HUES6 (cell line): ENCODE data around the gene ARID1B.

Experiments used
- H3K27ac ChIP-seq: 2 replicates; pipeline ENCODE4 v1.7.0; 2013; ENCODE audit warnings: low read depth, mild to moderate bottlenecking, low read length, inconsistent platforms
- H3K27me3 ChIP-seq: 2 replicates; pipeline ENCODE4 v1.6.1; 2013; ENCODE audit warnings: low read length; ENCODE audit not compliant: control insufficient read depth, insufficient read depth
- H3K36me3 ChIP-seq: 2 replicates; pipeline ENCODE4 v1.6.1; 2013; ENCODE audit warnings: low read length; ENCODE audit not compliant: control insufficient read depth, insufficient read depth
- H3K4me1 ChIP-seq: 2 replicates; pipeline ENCODE4 v1.6.1; 2013; ENCODE audit warnings: low read length; ENCODE audit not compliant: control insufficient read depth, insufficient read depth
- H3K4me3 ChIP-seq: 2 replicates; pipeline ENCODE4 v1.5.1; 2013; ENCODE audit warnings: low read depth, low read length
- H3K9ac ChIP-seq: one replicate; pipeline ENCODE4 v1.6.1; 2013; ENCODE audit warnings: mild to moderate bottlenecking, low read length
- H3K9me3 ChIP-seq: 2 replicates; pipeline ENCODE4 v1.6.1; 2013; ENCODE audit warnings: low read depth, low read length; ENCODE audit not compliant: control insufficient read depth, insufficient read depth

ARID1B gene

GRCh38 chr6:157198425-157199279, 421.5 kb downstream of the ARID1B start:
- H3K4me3 ChIP-seq, result no peak overlapping the region
- peaks cover 6% of the 10 kb centered on the region for H3K4me1 ChIP-seq
- H3K9me3 ChIP-seq, result no peaks in the 10 kb centered on the region
- H3K36me3 ChIP-seq, result peaks cover 78% of the 10 kb centered on the region
- no peak overlapping the region for H3K27ac ChIP-seq
- no peaks in the 10 kb centered on the region for H3K27me3 ChIP-seq
- H3K9ac ChIP-seq, result no peak overlapping the region

GRCh38 chr6:157200117-157200516, 422.9 kb downstream of the ARID1B start:
- no peak overlapping the region for H3K9ac ChIP-seq
- H3K27ac ChIP-seq, result no peak overlapping the region
- H3K9me3 ChIP-seq, result no peaks in the 10 kb centered on the region
- H3K36me3 ChIP-seq, result peaks cover 80% of the 10 kb centered on the region
- H3K4me1 ChIP-seq, result no peaks in the 10 kb centered on the region
- H3K27me3 ChIP-seq, result no peaks in the 10 kb centered on the region
- H3K4me3 ChIP-seq, result no peak overlapping the region

- Histone ChIP-seq H3K4me3 (no peak overlapping the region), H3K4me1 (no peaks in the 10 kb centered on the region), H3K9me3 (no peaks in the 10 kb centered on the region), H3K27ac (no peak overlapping the region), H3K9ac (no peak overlapping the region), H3K36me3 (peaks cover 78% of the 10 kb centered on the region), H3K27me3 (no peaks in the 10 kb centered on the region)
Measured at GRCh38 chr6:157200611-157201010, 423.4 kb downstream of the ARID1B start.

- Histone ChIP-seq H3K27ac (no peak overlapping the region), H3K36me3 (peaks cover 79% of the 10 kb centered on the region), H3K4me1 (no peaks in the 10 kb centered on the region), H3K9me3 (no peaks in the 10 kb centered on the region), H3K4me3 (no peak overlapping the region), H3K27me3 (no peaks in the 10 kb centered on the region), H3K9ac (no peak overlapping the region)
Measured at GRCh38 chr6:157201083-157201482, 423.9 kb downstream of the ARID1B start.

- Histone ChIP-seq H3K9ac (no peak overlapping the region), H3K27ac (no peak overlapping the region), H3K27me3 (no peaks in the 10 kb centered on the region), H3K4me3 (no peak overlapping the region), H3K4me1 (no peaks in the 10 kb centered on the region), H3K36me3 (peaks cover 75% of the 10 kb centered on the region), H3K9me3 (no peaks in the 10 kb centered on the region)
Measured at GRCh38 chr6:157203312-157203744, 426.1 kb downstream of the ARID1B start.

- no peaks in the 10 kb centered on the region for H3K4me1 ChIP-seq
- no peak overlapping the region for H3K4me3 ChIP-seq
- no peak overlapping the region for H3K9ac ChIP-seq
- no peaks in the 10 kb centered on the region for H3K27me3 ChIP-seq
- peaks cover 70% of the 10 kb centered on the region for H3K36me3 ChIP-seq
- no peak overlapping the region for H3K27ac ChIP-seq
- H3K9me3 ChIP-seq, result no peaks in the 10 kb centered on the region
Measured at GRCh38 chr6:157203764-157204163, 426.6 kb downstream of the ARID1B start.

- Histone ChIP-seq H3K4me1 (no peaks in the 10 kb centered on the region), H3K27ac (no peak overlapping the region), H3K27me3 (no peaks in the 10 kb centered on the region), H3K9ac (no peak overlapping the region), H3K36me3 (peaks cover 55% of the 10 kb centered on the region), H3K4me3 (no peak overlapping the region), H3K9me3 (no peaks in the 10 kb centered on the region)
Measured at GRCh38 chr6:157205473-157206358, 428.5 kb downstream of the ARID1B start.

- no peaks in the 10 kb centered on the region for H3K27me3 ChIP-seq
- H3K4me3 ChIP-seq, result no peak overlapping the region
- no peaks in the 10 kb centered on the region for H3K9me3 ChIP-seq
- no peak overlapping the region for H3K9ac ChIP-seq
- peaks cover 49% of the 10 kb centered on the region for H3K36me3 ChIP-seq
- no peaks in the 10 kb centered on the region for H3K4me1 ChIP-seq
- no peak overlapping the region for H3K27ac ChIP-seq
Measured at GRCh38 chr6:157206359-157206815, 429.2 kb downstream of the ARID1B start.

- Histone ChIP-seq H3K9ac (no peak overlapping the region), H3K4me3 (no peak overlapping the region), H3K36me3 (peaks cover 39% of the 10 kb centered on the region), H3K27ac (no peak overlapping the region), H3K4me1 (no peaks in the 10 kb centered on the region), H3K9me3 (no peaks in the 10 kb centered on the region), H3K27me3 (no peaks in the 10 kb centered on the region)
Measured at GRCh38 chr6:157207521-157208076, 430.4 kb downstream of the ARID1B start.

- no peak overlapping the region for H3K9ac ChIP-seq
- no peaks in the 10 kb centered on the region for H3K9me3 ChIP-seq
- no peaks in the 10 kb centered on the region for H3K27me3 ChIP-seq
- H3K4me3 ChIP-seq, result no peak overlapping the region
- peaks cover 26% of the 10 kb centered on the region for H3K36me3 ChIP-seq
- H3K4me1 ChIP-seq, result no peaks in the 10 kb centered on the region
- no peak overlapping the region for H3K27ac ChIP-seq
Measured at GRCh38 chr6:157209865-157210530, 432.8 kb downstream of the ARID1B start.
